Inferior parietal cortex (tissue), 1 donor: Measurements from ENCODE around the gene CDRT15L2.
"Not testable (repeated sequence)": the region's sequence is repeated elsewhere in the genome, so short reads cannot be mapped to it uniquely, and the experiment has no call there.

Experiments
- DNase-seq: peaks from one replicate; pipeline ENCODE4 v3.0.0-alpha.2; 2016; ENCODE audit errors: extremely low spot score

Gene CDRT15L2

GRCh38 chr17:20579424-20579823 lies at the start of gene CDRT15L2:
Gene CDRT15L2, plus strand, starts transcription at chr17:20579724. Its CDS starts 20 bp downstream, at chr17:20579744.
- not testable (repeated sequence) for DNase-seq

DNA sequence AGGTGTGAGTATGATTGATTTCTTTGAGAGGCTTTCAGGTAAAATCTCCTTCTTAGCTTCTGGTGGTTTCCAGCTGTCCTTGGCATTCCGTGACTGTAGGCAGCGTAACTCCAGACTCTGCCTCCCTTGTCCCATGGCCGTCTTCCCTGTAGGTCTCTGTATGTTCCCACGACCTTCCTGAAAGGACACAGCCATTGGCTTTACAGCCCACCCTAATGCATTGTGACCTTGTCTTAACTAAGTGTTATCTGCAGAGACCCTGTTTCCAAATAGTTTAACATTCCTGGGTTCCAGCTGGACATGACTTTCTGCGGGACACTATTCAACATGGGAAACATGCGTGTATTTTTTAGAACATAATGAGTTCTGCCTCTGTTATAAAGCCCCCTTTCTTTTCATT lies 49.4 kb upstream of the CDRT15L2 start:
- DNase-seq = not testable (repeated sequence)

DNA sequence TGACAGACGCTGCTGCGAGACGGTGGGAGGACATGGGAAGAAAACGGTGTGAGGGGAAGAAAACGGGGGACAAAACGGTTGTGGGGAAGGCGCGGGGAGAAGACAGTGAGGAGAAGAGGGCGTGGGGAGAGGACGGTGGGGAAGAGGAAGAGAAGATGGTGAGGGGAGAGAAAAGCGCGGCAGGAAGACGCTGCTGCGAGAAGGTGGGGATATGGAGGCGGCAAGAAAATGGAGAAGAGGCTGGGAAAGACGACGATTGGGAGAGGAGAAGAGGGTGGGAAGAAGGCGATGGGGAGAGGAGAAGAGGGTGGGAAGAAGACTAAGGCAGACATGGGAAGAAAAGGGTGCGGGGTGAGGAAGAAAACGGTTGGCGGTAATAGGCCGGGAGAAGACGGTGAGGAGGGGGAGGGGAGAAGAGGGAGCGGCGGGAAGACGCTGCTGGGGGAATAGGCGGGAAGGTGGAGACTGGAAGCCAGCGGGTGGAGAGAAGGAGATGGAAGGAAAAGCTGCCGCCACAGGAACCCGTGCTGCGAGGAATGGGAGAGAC lies 46.9 kb upstream of the CDRT15L2 start:
- not testable (repeated sequence) for DNase-seq

GRCh38 chr17:20533206-20533605 lies 46.3 kb upstream of the CDRT15L2 start:
- DNase-seq = not testable (repeated sequence)

DNA sequence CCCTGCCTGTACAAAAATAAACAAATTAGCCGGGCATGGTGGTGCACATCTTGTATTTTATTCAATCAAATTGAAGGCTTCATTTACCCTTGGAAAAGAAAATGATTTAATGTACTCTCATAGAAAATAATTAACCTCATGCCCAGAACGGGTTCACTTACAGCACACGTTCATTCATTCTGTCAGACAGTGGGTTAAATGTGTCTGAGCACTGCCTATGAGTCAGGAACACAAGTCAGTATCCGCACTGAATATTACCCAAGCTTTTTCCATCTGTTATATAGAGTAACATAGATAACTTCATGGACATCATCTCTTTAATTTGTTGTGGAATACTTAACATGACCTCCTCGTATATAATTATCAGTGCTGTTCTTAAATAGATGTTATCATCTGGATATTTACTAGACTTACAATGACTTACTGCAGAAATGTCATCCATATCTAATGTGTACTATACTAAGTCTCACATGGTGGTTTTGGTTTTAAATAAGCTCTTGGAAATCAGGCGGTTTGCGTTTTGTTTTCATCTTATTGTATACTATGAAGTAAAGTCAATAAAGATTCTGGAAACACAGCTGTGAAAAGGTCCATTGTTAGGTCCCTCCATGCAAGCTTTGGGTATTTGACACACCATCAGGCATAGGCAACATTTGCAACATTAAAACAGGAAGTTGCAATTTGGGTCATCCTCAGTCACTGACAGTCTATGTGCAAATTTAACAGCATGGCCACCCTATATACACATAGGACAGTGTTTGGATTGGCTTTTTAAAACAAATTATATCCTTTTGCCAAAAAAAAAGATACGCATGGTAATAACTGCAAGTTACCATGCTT lies 44.6 kb upstream of the CDRT15L2 start:
- DNase-seq = peak; percentile 9

DNA sequence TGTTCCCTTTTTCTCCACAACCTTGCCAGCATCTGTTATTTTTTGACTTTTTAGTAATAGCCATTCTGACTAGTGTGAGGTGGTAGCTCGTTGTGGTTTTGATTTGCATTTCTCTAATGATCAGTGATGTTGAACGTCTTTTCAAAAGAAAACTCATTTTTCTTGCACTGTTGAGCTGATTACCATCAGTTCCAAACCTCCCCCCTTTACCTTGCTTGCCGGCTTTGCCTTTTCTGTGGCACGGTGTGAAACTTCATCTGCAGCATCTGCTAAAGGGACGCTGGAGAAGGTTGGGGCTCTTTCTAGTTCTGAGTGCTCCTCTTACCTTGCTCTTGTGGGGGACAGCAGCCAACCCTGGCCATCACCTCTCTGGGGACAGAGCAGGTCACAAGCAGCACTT lies 39.1 kb upstream of the CDRT15L2 start:
- DNase-seq = not testable (repeated sequence)

GRCh38 chr17:20540865-20541264 lies 38.7 kb upstream of the CDRT15L2 start:
- peak; percentile 1 for DNase-seq

GRCh38 chr17:20541853-20542546 lies 37.5 kb upstream of the CDRT15L2 start:
- not testable (repeated sequence) for DNase-seq

- not testable (repeated sequence) for DNase-seq
Observed at GRCh38 chr17:20547923-20548322, 31.6 kb upstream of the CDRT15L2 start.

DNA sequence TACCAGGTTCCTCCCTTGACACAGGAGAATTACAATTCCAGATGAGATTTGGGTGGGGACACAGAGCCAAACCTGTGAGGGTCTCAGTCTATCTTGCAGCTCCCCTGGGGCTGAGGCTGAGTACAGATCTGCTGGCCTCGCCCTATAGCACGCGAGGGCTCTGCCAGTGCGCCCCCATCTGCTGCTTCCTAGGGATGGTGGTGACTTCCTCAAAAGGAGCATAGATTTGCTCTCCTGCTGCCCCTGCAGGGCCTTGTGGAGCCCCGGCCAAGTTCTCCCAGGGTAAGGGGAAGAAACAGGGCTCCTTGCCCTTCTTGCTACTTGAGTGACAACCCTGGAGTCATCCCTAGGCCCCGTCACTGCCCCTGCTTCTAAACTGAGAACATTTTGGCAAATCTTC lies 26.6 kb upstream of the CDRT15L2 start:
- not testable (repeated sequence) for DNase-seq

- DNase-seq = not testable (repeated sequence)
Observed at GRCh38 chr17:20554728-20555127, 24.8 kb upstream of the CDRT15L2 start.

- not testable (repeated sequence) for DNase-seq
Observed at GRCh38 chr17:20555135-20556010, 24.2 kb upstream of the CDRT15L2 start.

GRCh38 chr17:20558096-20558495 lies 21.4 kb upstream of the CDRT15L2 start:
- DNase-seq = not testable (repeated sequence)

DNA sequence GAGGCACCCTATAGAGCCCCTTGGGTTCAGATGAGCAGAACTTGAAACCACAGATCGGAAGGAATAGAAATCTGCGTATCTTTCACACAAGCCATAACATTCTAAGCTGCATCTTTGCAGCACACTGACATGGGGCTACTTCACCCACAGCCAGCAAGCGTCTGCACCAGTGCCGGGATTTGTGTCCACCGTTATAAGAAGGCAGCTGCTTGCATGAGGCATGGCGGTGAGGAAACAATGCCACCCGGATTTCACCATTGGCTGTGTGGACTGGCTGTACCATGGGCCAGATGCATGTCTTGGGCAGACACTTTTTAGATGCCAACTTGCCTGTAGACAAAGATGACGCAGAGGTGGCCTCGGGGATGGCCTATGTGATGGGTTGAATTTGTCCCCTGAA lies 20.5 kb upstream of the CDRT15L2 start:
- not testable (repeated sequence) for DNase-seq

DNA sequence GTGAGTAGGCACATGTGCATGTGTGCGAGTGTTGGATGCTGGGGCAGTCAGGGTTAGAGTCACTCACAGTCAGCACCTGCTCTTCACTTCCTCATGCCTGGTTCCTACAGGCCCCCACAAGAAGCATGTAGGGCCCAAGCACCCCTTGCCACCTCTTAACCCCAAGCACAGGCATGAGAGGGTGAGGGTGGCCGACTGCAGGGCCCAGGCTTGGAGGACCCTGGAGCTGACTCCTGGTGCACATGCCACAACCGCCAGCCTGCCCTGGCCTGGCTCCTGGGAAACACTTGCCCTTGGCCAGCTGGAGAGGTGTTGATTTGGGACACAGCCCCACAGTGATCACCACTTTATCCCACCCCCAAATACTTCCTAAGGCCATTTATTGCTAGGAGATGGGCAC lies 16.9 kb upstream of the CDRT15L2 start:
- DNase-seq = no peak

- DNase-seq = not testable (repeated sequence)
Observed at GRCh38 chr17:20565245-20565644, 14.3 kb upstream of the CDRT15L2 start.

- DNase-seq = no peak
Observed at GRCh38 chr17:20565711-20566110, 13.8 kb upstream of the CDRT15L2 start.

DNA sequence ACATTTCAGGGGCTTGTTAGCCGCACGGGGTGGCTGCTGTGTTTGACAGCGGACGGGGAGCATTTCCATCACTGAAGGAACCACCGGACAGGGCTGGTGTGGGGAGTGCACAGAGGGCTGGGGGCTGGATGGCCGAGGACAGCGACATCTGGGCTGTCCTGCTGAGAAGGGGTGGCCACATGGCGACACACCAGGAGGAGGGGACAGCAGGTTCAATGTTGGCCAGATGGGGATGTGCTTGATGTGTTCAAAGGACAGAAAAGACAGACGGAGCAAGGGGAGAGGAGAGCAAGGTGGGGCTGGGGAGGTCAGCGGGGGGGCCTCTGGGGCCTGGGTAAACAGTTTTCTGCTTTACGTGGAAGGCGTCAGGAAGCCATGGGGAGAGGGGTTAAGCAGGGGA lies 12.8 kb upstream of the CDRT15L2 start:
- DNase-seq = not testable (repeated sequence)

GRCh38 chr17:20567421-20567820 lies 12.1 kb upstream of the CDRT15L2 start:
- DNase-seq = not testable (repeated sequence)

DNA sequence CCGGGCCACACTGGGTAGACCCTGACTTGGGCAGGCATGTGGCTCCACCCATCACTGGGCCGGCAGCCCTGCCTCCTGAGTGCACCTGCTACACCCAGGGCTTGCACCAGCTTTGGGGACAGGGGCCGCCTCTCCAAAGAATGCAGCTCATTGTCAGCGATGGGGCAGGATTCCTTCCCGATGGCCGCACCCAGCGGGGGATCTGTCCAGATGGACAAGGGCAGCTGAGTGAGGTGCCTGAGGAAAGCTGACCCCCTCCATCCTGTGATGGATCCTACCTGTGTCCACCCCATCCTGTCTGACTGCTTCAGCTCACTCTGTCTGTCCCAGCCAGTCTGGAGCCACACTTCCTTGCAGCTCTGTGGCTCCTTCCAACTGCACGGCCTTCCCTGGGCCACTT lies 10.9 kb upstream of the CDRT15L2 start:
- not testable (repeated sequence) for DNase-seq

GRCh38 chr17:20571653-20572052 lies 7.9 kb upstream of the CDRT15L2 start:
- not testable (repeated sequence) for DNase-seq
